Right lobe of liver (tissue), 6 donors: Measurements from ENCODE around the gene IGFBP5. TPM values are rescaled to one million over a fixed set of nuclear protein-coding genes. Genes with fewer than 3 reads are reported as not detected.

Source experiments
- ATAC-seq, 4 donors: fragments of 200-7000 bp; cut with Tn5 transposase; one replicate each; pipeline ENCODE4 v1.9.1; 2020; ENCODE audit warnings: mild to moderate bottlenecking in 4 of 4, moderate library complexity in 4 of 4
- DNase-seq, 3 donors: peaks; one replicate each; pipeline ENCODE4 v3.0.0-alpha.2; 2020
- H3K27ac ChIP-seq, 3 donors: fragments of 200-600 bp; one replicate each; pipeline ENCODE4 v1.8.0; 2022
- H3K27me3 ChIP-seq, 2 donors: fragments of 200-600 bp; one replicate each; pipeline ENCODE4 v1.8.0; 2022
- H3K36me3 ChIP-seq, 4 donors: fragments of 200-600 bp; sonication (generic) in 1 of 4; one replicate each; pipeline versions ENCODE4 v1.5.1 to v1.8.0; 2017 to 2022; ENCODE audit warnings: control low read depth in 1 of 4
- H3K4me1 ChIP-seq, 4 donors: fragments of 200-600 bp; sonication (generic) in 1 of 4; one replicate each; pipeline versions ENCODE4 v1.5.1 to v1.8.0; 2017 to 2022; ENCODE audit warnings: control low read depth in 1 of 4
- H3K4me3 ChIP-seq, 3 donors: fragments of 200-600 bp; one replicate each; pipeline ENCODE4 v1.8.0; 2022
- H3K9me3 ChIP-seq, 4 donors: fragments of 200-600 bp; sonication (generic) in 1 of 4; one replicate each; pipeline versions ENCODE4 v1.5.1 to v1.8.0; 2017 to 2022; ENCODE audit warnings: control low read depth in 1 of 4
- POLR2A ChIP-seq: fragments of 450-650 bp; IDR thresholded peaks from one replicate; pipeline ENCODE4 v1.6.1; 2017; ENCODE audit warnings: antibody characterized with exemption, mild to moderate bottlenecking
- WGBS: methylation state at CpG from one replicate; pipeline ENCODE4 v1.1.6; 2018; ENCODE audit warnings: low coverage, low lambda C conversion rate; ENCODE audit not compliant: insufficient coverage; ENCODE audit errors: missing lambda C conversion rate; 5-methylcytosine and 5-hydroxymethylcytosine counted together
- intact Hi-C, 2 donors: fragments of 100-400 bp; cut with DNase I; formaldehyde crosslinking; loops; one replicate each; pipeline versions ENCODE4 v1.11.2 to v1.14.1; 2022
- total RNA-seq, 6 experiments: library from RNA; depleted of rRNA in 2 of 6; stranded (reverse); fragments of >200 nt in 2 of 6; fragmentation: NEBNext Ultra II Directional in 3 of 6; extraction: Animal tissue kit (Norgen Biotek cat#: 25700) in 3 of 6; gene quantifications; one replicate each; pipeline versions ENCODE4 v1.1.0 to v1.2.4, GENCODE V29; 2016 to 2023
- TF ChIP-seq, protein P1 (sequence below), 4 donors: fragments of 200-600 bp in 3 of 4; fragments of 450-650 bp in 1 of 4; IDR thresholded peaks; one replicate each; pipeline versions ENCODE4 v1.5.1 to v1.8.0; 2016 to 2022; ENCODE audit warnings: antibody characterized with exemption in 4 of 4, mild to moderate bottlenecking in 2 of 4
- donor health status: DM: no; HTN: yes; CAD: no.
- donor health status: DM: no; HTN: no; CAD: no.
- donor health status: DM: no; HTN: no; CAD: no.
- donor health status: DM: no; HTN: yes; CAD: no.
- donor health status: DM: no; HTN: yes; CAD: no.

Gene IGFBP5
- total RNA-seq, 6 experiments from 2014 or later = 13.7 to 76.0 (median 30.9) TPM

DNA sequence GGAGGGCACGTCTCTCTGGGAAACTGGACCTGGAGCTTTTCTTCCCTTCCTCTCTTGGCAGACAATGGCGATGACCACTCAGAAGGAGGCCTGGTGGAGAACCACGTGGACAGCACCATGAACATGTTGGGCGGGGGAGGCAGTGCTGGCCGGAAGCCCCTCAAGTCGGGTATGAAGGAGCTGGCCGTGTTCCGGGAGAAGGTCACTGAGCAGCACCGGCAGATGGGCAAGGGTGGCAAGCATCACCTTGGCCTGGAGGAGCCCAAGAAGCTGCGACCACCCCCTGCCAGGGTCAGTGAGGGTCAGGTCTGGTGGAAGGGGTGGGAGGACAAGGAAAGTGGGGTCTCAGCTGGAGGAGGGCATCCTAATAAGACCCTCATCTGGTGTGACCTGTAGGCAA lies 34.9 kb downstream of the IGFBP5 start:
- Histone ChIP-seq H3K9me3 (no peaks in the 10 kb centered on the region), H3K27me3 (no peaks in the 10 kb centered on the region), H3K4me3 (no peak overlapping the region), H3K36me3 (peaks cover 0 to 56% (median 14%) of the 10 kb centered on the region in 4 donors), H3K27ac (no peak overlapping the region), H3K4me1 (peaks cover 0 to 14% (median 7%) of the 10 kb centered on the region in 4 donors)
- no CpG with 5 or more reads among the region's 10 CpGs for WGBS
- TF ChIP-seq, protein P1, sequence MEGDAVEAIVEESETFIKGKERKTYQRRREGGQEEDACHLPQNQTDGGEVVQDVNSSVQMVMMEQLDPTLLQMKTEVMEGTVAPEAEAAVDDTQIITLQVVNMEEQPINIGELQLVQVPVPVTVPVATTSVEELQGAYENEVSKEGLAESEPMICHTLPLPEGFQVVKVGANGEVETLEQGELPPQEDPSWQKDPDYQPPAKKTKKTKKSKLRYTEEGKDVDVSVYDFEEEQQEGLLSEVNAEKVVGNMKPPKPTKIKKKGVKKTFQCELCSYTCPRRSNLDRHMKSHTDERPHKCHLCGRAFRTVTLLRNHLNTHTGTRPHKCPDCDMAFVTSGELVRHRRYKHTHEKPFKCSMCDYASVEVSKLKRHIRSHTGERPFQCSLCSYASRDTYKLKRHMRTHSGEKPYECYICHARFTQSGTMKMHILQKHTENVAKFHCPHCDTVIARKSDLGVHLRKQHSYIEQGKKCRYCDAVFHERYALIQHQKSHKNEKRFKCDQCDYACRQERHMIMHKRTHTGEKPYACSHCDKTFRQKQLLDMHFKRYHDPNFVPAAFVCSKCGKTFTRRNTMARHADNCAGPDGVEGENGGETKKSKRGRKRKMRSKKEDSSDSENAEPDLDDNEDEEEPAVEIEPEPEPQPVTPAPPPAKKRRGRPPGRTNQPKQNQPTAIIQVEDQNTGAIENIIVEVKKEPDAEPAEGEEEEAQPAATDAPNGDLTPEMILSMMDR (IDR thresholded peaks at IDR 0.05) = no peak
- TF ChIP-seq POLR2A = no peak
- DNase-seq (no peak), ATAC-seq (no peak)
- intact Hi-C loops = no loop called here

DNA sequence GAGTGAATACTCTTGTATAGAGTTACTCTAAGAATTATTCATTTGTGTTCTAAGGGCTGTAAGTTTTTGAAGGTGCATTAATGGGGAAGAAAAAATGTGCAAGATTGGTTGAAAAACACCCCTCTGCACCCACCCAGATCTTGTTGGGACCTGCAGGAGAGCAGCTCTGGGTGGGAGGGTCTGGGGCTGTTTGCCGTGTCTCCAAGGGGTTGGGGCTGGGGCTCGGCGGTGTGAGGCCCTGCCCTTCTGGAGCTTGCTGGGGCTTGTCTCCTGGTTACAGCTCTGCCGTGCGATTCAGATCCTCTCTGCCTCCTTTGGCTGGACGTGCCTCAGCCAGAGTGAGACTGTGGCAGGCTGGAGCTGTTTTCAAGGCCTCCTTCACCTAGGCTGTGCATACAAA lies 36.1 kb downstream of the IGFBP5 start:
- H3K27me3 ChIP-seq = no peaks in the 10 kb centered on the region
- TF ChIP-seq, protein P1 (IDR thresholded peaks at IDR 0.05) = no peak
- TF ChIP-seq POLR2A = no peak
- intact Hi-C loops = no loop called here
- WGBS = 80% methylated on average over 1 of the region's 6 CpGs
- ATAC-seq (no peak), DNase-seq (no peak)
- H3K27ac ChIP-seq = no peak overlapping the region
- no peak overlapping the region for H3K4me3 ChIP-seq
- H3K4me1 ChIP-seq = peaks cover 0 to 18% (median 7%) of the 10 kb centered on the region in 4 donors
- H3K36me3 ChIP-seq = peaks cover 0 to 51% (median 14%) of the 10 kb centered on the region in 4 donors
- H3K9me3 ChIP-seq = no peaks in the 10 kb centered on the region

DNA sequence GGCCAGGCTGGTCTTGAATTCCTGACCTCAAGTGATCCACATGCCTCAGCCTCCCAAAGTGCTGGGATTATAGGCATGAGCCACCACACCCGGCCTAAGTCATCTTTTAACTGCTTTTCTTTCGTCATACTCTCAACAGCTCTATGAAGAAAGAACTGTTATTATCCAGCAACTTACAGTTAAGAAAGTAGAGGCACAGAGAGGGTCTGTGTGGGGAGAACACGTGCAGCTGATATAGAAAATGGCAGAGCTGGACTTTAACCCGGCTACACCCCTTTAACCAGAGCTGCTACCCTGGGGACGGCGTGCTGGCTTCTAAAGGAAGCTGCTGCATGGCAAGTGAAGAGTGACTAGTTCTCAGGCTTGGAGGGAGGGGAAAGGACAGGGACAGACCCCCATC lies 36.6 kb downstream of the IGFBP5 start:
- H3K9me3 ChIP-seq = no peaks in the 10 kb centered on the region
- 92% methylated on average over 6 of the region's 6 CpGs for WGBS
- H3K4me1 ChIP-seq = peaks cover 0 to 23% (median 9%) of the 10 kb centered on the region in 4 donors
- H3K27ac ChIP-seq = no peak overlapping the region
- no peaks in the 10 kb centered on the region for H3K27me3 ChIP-seq
- TF ChIP-seq POLR2A = no peak
- TF ChIP-seq, protein P1 (IDR thresholded peaks at IDR 0.05) = no peak
- H3K4me3 ChIP-seq = no peak overlapping the region
- DNase-seq (no peak), ATAC-seq (no peak)
- intact Hi-C loops = no loop called here
- H3K36me3 ChIP-seq = peaks cover 0 to 46% (median 11%) of the 10 kb centered on the region in 4 donors

DNA sequence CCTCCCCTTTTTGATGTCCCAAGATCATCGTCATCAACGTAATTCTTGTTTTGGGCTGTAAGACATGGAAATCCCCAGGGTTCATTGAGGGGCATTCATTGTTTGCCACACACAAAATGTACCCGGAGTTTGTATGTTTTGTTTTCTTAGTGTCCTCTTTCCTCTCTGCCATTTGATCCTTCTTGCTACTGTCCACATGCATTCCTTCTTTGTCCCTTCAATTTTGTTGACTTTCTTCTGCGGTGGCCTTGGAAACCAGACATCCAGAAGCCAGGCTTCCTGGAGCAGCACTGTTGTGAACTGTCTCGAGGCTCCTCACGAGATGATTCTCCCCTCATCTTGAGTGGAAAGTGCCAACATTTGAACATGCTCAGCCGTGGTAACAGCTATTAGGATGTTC lies 37.4 kb downstream of the IGFBP5 start:
- TF ChIP-seq, protein P1 (IDR thresholded peaks at IDR 0.05) = no peak
- TF ChIP-seq POLR2A = no peak
- WGBS = 53% methylated on average over 6 of the region's 7 CpGs
- H3K27me3 ChIP-seq = no peaks in the 10 kb centered on the region
- peaks cover 0 to 38% (median 11%) of the 10 kb centered on the region in 4 donors for H3K36me3 ChIP-seq
- ATAC-seq (no peak), DNase-seq (no peak)
- intact Hi-C loops = no loop called here
- H3K27ac ChIP-seq = no peak overlapping the region
- peaks cover 0 to 31% (median 13%) of the 10 kb centered on the region in 4 donors for H3K4me1 ChIP-seq
- no peaks in the 10 kb centered on the region for H3K9me3 ChIP-seq
- H3K4me3 ChIP-seq = no peak overlapping the region
